SK-N-SH (cell line): ENCODE results near the gene TPM3.

ENCODE experiments used
- FOXJ3 ChIP-seq: sonication (generic); formaldehyde crosslinking; IDR thresholded peaks from 2 replicates; pipeline ENCODE4 v1.5.1; 2020; ENCODE audit warnings: mild to moderate bottlenecking, missing genetic modification reagents
- FOXM1 ChIP-seq: IDR thresholded peaks from 2 replicates; pipeline ENCODE4 v1.4.0; 2012; ENCODE audit warnings: low read depth, mild to moderate bottlenecking
- GABPA ChIP-seq: IDR thresholded peaks from 2 replicates; pipeline ENCODE4 v1.4.0; 2012; ENCODE audit warnings: low read depth, mild to moderate bottlenecking
- NRF1 ChIP-seq: IDR thresholded peaks from 2 replicates; pipeline ENCODE4 v1.6.1; 2012; ENCODE audit warnings: low read depth, mild to moderate bottlenecking, low read length
- PBX3 ChIP-seq: IDR thresholded peaks from 2 replicates; pipeline ENCODE4; 2012
- POLR2AphosphoS5 ChIP-seq: IDR thresholded peaks from 2 replicates; pipeline ENCODE4 v1.6.1; 2012; ENCODE audit warnings: low read depth, low read length
- RFX5 ChIP-seq: IDR thresholded peaks from 2 replicates; pipeline ENCODE4 v1.6.1; 2012; ENCODE audit warnings: mild to moderate bottlenecking, improper control_type of control experiment, low read length
- SIN3A ChIP-seq: IDR thresholded peaks from 2 replicates; pipeline ENCODE4 v1.6.1; 2012; ENCODE audit warnings: low read depth, mild to moderate bottlenecking, low read length, moderate library complexity, borderline replicate concordance
- SMC3 ChIP-seq: IDR thresholded peaks from 2 replicates; pipeline ENCODE4 v1.6.1; 2012; ENCODE audit warnings: low read depth, low read length, improper control_type of control experiment
- YY1 ChIP-seq: IDR thresholded peaks from 2 replicates; pipeline ENCODE4 v1.4.0; 2012; ENCODE audit warnings: low read depth, mild to moderate bottlenecking
- ZBTB33 ChIP-seq: IDR thresholded peaks from 2 replicates; pipeline ENCODE4 v1.4.0; 2012; ENCODE audit warnings: low read depth, borderline replicate concordance
- TF ChIP-seq, protein P1 (sequence below): fragments of 200-600 bp; sonication (generic); IDR thresholded peaks from 2 replicates; pipeline ENCODE4 v1.6.1; 2017; ENCODE audit warnings: antibody characterized with exemption, mild to moderate bottlenecking, moderate library complexity
- TF ChIP-seq, protein P2 (sequence below): IDR thresholded peaks from 2 replicates; pipeline ENCODE4 v1.6.1; 2012; ENCODE audit warnings: mild to moderate bottlenecking, low read depth, low read length, moderate library complexity
- TF ChIP-seq, protein P3 (sequence below): IDR thresholded peaks from 2 replicates; pipeline ENCODE4 v1.4.0; 2012; ENCODE audit warnings: low read depth

DNA sequence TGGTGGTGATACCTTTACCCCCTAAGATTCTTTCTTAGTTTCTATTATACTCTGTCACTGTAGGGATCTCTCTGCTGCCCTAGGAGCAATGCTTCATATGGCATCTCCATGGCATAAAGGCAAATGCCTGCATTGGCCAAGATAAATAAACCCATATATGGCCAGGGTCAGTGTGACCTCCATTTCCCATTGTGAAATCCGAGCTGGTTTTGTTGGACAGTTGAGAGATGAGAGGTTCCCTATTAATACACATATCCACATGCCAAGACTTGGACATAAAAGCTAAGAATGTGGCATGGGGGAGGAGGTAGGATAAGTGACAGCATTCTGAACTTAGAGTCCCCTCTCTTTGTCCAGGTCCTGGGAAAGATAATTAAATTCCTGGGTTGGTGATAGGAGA, 1.4 kb downstream of the TPM3 start:
- TF ChIP-seq SMC3 (no peak), FOXJ3 (CRISPR knock-in tag) (no peak), POLR2AphosphoS5 (no peak), SIN3A (no peak), RFX5 (no peak), GABPA (no peak), NRF1 (no peak), ZBTB33 (no peak), YY1 (no peak), FOXM1 (no peak), PBX3 (no peak)
- TF ChIP-seq, protein P1, sequence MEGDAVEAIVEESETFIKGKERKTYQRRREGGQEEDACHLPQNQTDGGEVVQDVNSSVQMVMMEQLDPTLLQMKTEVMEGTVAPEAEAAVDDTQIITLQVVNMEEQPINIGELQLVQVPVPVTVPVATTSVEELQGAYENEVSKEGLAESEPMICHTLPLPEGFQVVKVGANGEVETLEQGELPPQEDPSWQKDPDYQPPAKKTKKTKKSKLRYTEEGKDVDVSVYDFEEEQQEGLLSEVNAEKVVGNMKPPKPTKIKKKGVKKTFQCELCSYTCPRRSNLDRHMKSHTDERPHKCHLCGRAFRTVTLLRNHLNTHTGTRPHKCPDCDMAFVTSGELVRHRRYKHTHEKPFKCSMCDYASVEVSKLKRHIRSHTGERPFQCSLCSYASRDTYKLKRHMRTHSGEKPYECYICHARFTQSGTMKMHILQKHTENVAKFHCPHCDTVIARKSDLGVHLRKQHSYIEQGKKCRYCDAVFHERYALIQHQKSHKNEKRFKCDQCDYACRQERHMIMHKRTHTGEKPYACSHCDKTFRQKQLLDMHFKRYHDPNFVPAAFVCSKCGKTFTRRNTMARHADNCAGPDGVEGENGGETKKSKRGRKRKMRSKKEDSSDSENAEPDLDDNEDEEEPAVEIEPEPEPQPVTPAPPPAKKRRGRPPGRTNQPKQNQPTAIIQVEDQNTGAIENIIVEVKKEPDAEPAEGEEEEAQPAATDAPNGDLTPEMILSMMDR, result no peak
- TF ChIP-seq, protein P2, sequence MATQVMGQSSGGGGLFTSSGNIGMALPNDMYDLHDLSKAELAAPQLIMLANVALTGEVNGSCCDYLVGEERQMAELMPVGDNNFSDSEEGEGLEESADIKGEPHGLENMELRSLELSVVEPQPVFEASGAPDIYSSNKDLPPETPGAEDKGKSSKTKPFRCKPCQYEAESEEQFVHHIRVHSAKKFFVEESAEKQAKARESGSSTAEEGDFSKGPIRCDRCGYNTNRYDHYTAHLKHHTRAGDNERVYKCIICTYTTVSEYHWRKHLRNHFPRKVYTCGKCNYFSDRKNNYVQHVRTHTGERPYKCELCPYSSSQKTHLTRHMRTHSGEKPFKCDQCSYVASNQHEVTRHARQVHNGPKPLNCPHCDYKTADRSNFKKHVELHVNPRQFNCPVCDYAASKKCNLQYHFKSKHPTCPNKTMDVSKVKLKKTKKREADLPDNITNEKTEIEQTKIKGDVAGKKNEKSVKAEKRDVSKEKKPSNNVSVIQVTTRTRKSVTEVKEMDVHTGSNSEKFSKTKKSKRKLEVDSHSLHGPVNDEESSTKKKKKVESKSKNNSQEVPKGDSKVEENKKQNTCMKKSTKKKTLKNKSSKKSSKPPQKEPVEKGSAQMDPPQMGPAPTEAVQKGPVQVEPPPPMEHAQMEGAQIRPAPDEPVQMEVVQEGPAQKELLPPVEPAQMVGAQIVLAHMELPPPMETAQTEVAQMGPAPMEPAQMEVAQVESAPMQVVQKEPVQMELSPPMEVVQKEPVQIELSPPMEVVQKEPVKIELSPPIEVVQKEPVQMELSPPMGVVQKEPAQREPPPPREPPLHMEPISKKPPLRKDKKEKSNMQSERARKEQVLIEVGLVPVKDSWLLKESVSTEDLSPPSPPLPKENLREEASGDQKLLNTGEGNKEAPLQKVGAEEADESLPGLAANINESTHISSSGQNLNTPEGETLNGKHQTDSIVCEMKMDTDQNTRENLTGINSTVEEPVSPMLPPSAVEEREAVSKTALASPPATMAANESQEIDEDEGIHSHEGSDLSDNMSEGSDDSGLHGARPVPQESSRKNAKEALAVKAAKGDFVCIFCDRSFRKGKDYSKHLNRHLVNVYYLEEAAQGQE, result no peak
- TF ChIP-seq, protein P3, sequence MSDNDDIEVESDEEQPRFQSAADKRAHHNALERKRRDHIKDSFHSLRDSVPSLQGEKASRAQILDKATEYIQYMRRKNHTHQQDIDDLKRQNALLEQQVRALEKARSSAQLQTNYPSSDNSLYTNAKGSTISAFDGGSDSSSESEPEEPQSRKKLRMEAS, result no peak
